Fibroblast of pulmonary artery (primary cell): ENCODE results near the gene COL5A1.

Experiments used
- DNase-seq: peaks from one replicate; pipeline ENCODE4 v3.0.0-alpha.2; 2010; ENCODE audit warnings: low read depth
- H3K4me3 ChIP-seq: replicated peaks from 2 replicates; pipeline ENCODE4 v1.5.1; 2011; ENCODE audit warnings: low read depth, mild to moderate bottlenecking, control low read depth, low read length, moderate library complexity
- TF ChIP-seq, protein P1 (sequence below): IDR thresholded peaks from 2 replicates; pipeline ENCODE4 v1.5.1; 2011; ENCODE audit warnings: mild to moderate bottlenecking, control low read depth, low read length, inconsistent platforms; ENCODE audit errors: missing control alignments

Gene COL5A1

DNA sequence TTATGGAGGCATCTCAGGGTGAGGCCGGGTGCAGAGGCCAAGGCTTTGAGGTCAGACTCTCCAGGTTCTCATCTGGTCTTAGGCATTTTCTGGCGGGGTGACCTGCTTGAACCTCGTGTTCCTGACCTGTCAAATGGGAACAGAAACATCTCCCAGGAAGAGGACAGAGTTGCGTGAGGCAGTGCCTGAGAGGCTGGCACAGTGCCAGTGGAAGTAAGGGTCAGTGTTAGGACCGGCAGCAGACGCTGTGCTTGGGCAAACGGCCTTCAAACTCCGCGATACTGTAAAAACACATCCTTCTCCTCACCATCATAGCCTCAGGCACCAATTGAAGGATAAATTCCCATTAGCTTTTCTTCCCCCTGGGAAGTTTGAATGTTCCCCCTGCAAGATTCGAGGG lies 183.4 kb downstream of the COL5A1 start:
- H3K4me3 ChIP-seq, result no peak overlapping the region
- no peak for DNase-seq
- TF ChIP-seq, protein P1, sequence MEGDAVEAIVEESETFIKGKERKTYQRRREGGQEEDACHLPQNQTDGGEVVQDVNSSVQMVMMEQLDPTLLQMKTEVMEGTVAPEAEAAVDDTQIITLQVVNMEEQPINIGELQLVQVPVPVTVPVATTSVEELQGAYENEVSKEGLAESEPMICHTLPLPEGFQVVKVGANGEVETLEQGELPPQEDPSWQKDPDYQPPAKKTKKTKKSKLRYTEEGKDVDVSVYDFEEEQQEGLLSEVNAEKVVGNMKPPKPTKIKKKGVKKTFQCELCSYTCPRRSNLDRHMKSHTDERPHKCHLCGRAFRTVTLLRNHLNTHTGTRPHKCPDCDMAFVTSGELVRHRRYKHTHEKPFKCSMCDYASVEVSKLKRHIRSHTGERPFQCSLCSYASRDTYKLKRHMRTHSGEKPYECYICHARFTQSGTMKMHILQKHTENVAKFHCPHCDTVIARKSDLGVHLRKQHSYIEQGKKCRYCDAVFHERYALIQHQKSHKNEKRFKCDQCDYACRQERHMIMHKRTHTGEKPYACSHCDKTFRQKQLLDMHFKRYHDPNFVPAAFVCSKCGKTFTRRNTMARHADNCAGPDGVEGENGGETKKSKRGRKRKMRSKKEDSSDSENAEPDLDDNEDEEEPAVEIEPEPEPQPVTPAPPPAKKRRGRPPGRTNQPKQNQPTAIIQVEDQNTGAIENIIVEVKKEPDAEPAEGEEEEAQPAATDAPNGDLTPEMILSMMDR, result no peak

DNA sequence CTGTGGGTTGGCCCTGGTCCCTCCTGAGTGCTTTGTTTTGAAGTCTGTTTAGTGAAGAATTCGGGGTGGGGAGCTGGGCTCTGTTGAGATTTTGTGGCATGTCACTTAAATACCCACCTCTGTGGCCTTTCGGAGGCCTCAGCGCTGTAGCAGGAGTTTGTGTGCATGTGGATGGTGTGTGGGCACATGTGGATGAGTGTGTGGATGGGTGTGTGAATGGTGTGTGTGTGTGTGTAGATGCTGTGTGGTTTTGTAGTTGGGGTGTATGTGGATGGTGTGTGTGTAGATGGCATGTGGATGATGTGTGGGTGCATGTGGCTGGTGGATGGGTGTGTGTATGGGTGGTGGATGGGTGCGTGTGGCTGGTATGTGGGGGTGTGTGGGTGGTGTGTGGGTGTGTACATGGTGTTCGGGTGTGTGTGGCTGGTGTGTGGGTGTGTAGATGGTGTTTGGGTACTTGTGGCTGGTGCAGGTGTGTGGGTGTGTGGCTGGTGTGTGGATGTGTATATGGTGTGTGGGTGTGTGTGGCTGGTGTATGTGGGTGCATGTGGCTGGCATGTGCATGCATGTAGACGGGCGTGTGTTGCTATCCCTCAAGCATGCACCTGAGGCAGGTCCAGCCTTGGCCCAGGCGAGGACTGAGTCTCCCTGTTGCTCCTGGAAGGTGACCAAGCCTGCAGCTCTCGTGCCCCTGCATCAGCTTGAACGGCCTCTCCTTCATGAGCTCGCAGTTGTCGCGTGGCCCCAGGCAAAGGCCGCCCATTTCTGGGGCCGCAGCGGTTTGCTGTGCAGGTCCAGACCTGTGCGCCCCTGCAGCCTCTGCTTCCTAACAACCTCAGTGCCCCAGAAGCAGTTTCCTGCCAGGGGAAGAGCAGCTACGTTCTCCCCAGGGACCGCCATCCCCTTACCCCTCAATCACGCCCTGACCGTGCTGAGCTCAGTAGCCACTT lies 185.0 kb downstream of the COL5A1 start:
- no peak for DNase-seq
- H3K4me3 ChIP-seq, result no peak overlapping the region
- TF ChIP-seq, protein P1, result no peak

DNA sequence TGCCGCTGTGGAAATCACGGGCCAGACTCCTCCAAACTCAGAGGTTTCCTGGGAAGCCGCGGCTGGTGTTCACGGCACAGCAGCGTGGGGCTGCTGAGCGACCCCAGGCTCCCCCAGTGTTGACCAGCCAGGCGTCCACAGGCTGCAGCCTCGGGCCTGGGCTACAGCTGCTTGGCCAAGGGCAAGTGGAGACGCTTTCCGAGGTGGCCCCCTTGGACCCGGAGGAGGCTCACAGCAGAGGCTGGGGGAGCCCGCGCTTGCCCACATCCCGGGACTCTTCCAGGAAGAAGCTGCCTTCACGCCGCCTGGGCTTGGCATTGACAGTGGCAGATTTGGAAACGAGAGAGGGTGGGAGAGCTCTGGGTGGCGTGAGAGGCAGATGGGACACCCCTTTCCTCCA lies 186.0 kb downstream of the COL5A1 start:
- no peak for DNase-seq
- TF ChIP-seq, protein P1, result no peak
- H3K4me3 ChIP-seq, result no peak overlapping the region

DNA sequence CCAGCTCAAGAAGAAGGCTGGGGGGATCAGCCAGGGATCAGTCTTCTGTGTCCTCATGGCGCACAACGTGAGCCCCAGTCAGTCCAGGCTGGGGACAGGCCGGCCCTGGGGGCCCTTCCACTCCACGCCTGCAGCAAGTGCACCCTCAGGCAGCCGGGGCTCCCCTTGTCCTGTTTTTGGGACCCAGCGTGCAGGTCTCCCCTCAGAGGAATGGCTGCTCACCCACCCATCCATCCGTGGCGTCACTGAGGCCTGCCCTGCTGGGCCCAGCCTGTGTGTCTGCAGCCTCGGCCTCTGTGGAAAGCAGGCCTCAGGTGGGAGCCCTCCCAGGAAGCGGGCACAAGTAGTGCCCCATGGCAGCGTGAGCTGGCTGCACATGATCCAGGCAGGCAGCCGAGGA lies 186.4 kb downstream of the COL5A1 start:
- no peak for DNase-seq
- H3K4me3 ChIP-seq, result no peak overlapping the region
- TF ChIP-seq, protein P1, result no peak

DNA sequence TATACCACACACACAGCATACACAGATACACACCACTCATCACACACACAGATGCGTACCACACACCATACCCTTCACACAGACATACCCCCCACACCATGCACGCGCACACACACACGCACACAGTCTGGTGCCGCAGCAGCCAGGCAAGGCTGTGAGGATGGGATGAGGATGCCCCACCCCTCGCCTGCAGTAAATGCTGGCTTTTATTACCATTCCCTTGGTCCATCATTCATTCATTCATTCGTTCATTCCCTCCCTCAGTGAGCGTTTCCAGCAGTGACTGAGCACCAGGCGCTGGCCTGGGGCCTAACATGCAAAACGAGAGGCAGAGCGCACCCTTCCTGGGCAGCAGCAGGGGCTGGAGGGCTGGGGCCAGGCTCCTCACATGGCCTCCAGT lies 187.3 kb downstream of the COL5A1 start:
- TF ChIP-seq, protein P1, result no peak
- no peak overlapping the region for H3K4me3 ChIP-seq
- DNase-seq, result no peak

DNA sequence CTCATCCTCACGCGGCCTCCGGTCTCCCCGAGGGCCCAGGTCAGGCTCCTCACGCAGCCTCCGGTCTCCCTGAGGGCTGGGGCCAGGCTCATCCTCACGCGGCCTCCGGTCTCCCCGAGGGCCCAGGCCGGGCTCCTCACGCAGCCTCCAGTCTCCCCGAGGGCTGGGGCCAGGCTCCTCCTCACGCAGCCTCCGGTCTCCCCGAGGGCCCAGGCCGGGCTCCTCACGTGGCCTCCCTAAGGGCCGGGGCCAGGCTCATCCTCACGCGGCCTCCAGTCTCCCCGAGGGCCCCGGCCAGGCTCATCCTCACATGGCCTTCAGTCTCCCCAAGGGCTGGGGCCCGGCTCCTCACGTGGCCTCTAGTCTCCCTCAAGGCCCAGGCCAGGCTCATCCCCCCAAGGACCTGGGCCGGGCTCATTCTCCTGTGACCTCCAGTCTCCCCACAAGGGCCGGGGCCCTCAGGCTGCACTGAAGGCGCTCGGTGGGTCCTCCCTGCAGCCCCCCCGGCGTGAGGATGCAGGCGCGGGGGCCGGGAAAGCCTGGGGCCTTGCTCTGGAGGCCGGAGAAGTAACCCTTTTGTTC lies 187.8 kb downstream of the COL5A1 start:
- TF ChIP-seq, protein P1, result no peak
- H3K4me3 ChIP-seq, result no peak overlapping the region
- no peak for DNase-seq
